Body of pancreas (tissue), 4 donors: ENCODE results near the gene BEND3. TPM values are rescaled to one million over a fixed set of nuclear protein-coding genes. Genes with fewer than 3 reads are reported as not detected.
"Not testable (repeated sequence)": the region's sequence is repeated elsewhere in the genome, so short reads cannot be mapped to it uniquely, and the experiment has no call there.

Source experiments
- ATAC-seq: fragments of 150-250 bp; one replicate; pipeline ENCODE4 v1.9.1; 2016
- DNase-seq, 4 donors: peaks; one replicate each; pipeline ENCODE4 v3.0.0-alpha.2; 2019
- H3K27ac ChIP-seq, 4 donors: fragments of 200-600 bp; sonication (generic); 1 replicate in 3 of 4; 2 replicates in 1 of 4; pipeline versions ENCODE4 v1.5.1 to v1.6.1; 2016 to 2019; ENCODE audit warnings: mild to moderate bottlenecking in 1 of 4, mixed read lengths in 1 of 4, moderate library complexity in 1 of 4
- H3K27me3 ChIP-seq, 2 donors: fragments of 200-600 bp; sonication (generic); one replicate each; pipeline ENCODE4 v1.6.0; 2016; ENCODE audit warnings: mild to moderate bottlenecking in 1 of 2
- H3K36me3 ChIP-seq, 2 donors: fragments of 200-600 bp; sonication (generic); replicated peaks in 1 of 2; 2 replicates each; pipeline ENCODE4 v1.5.1; 2016; ENCODE audit warnings: low read depth in 2 of 2; ENCODE audit not compliant: insufficient read depth in 1 of 2
- H3K4me1 ChIP-seq: fragments of 200-600 bp; sonication (generic); one replicate; pipeline ENCODE4 v1.6.0; 2016
- H3K4me3 ChIP-seq, 2 donors: fragments of 200-600 bp; sonication (generic); 1 replicate in 1 of 2; 2 replicates in 1 of 2; pipeline ENCODE4 v1.5.1; 2016 to 2019
- H3K9me3 ChIP-seq, 3 donors: fragments of 200-600 bp; sonication (generic); 1 replicate in 2 of 3; 2 replicates in 1 of 3; pipeline ENCODE4 v1.5.1; 2016
- POLR2A ChIP-seq, 3 donors: fragments of 450-650 bp; IDR thresholded peaks; one replicate each; pipeline ENCODE4 v1.6.1; 2016; ENCODE audit warnings: antibody characterized with exemption in 3 of 3, mild to moderate bottlenecking in 2 of 3
- WGBS, 2 donors: methylation state at CpG; one replicate each; pipeline ENCODE4 v1.1.5; 2017; 5-methylcytosine and 5-hydroxymethylcytosine counted together
- intact Hi-C: fragments of 100-400 bp; cut with DNase I; formaldehyde crosslinking; loops from one replicate; pipeline ENCODE4 v1.15.1; 2023
- total RNA-seq, 2 donors: library from RNA; depleted of rRNA; stranded (reverse); fragments of >200 nt; gene quantifications; one replicate each; pipeline ENCODE4 v1.1.0, GENCODE V29; 2016
- TF ChIP-seq, protein P1 (sequence below), 7 experiments: fragments of 450-650 bp in 4 of 7; fragments of 200-600 bp in 3 of 7; sonication (generic) in 3 of 7; IDR thresholded peaks; one replicate each; pipeline ENCODE4 v1.5.1; 2016 to 2019; ENCODE audit warnings: antibody characterized with exemption in 7 of 7

Gene BEND3
- total RNA-seq, 2 donors from 2014 or later, result 2.1 to 4.0 TPM

- no peaks in the 10 kb centered on the region for H3K36me3 ChIP-seq
- H3K27ac ChIP-seq, result no peak overlapping the region
- peaks cover 22% of the 10 kb centered on the region for H3K4me1 ChIP-seq
- intact Hi-C loops, result no loop called here
- H3K4me3 ChIP-seq, result no peak overlapping the region
- TF ChIP-seq, protein P1, sequence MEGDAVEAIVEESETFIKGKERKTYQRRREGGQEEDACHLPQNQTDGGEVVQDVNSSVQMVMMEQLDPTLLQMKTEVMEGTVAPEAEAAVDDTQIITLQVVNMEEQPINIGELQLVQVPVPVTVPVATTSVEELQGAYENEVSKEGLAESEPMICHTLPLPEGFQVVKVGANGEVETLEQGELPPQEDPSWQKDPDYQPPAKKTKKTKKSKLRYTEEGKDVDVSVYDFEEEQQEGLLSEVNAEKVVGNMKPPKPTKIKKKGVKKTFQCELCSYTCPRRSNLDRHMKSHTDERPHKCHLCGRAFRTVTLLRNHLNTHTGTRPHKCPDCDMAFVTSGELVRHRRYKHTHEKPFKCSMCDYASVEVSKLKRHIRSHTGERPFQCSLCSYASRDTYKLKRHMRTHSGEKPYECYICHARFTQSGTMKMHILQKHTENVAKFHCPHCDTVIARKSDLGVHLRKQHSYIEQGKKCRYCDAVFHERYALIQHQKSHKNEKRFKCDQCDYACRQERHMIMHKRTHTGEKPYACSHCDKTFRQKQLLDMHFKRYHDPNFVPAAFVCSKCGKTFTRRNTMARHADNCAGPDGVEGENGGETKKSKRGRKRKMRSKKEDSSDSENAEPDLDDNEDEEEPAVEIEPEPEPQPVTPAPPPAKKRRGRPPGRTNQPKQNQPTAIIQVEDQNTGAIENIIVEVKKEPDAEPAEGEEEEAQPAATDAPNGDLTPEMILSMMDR (IDR thresholded peaks at IDR 0.05), result no peak
- no peak for TF ChIP-seq POLR2A (IDR thresholded peaks at IDR 0.05)
- H3K9me3 ChIP-seq, result no peaks in the 10 kb centered on the region
- ATAC-seq (no peak), DNase-seq (no peak)
- H3K27me3 ChIP-seq, result no peaks in the 10 kb centered on the region
- 49% methylated on average over 5 of the region's 5 CpGs for WGBS, 2 donors
Observed at GRCh38 chr6:107030151-107030550, 85.2 kb downstream of the BEND3 start.

DNA sequence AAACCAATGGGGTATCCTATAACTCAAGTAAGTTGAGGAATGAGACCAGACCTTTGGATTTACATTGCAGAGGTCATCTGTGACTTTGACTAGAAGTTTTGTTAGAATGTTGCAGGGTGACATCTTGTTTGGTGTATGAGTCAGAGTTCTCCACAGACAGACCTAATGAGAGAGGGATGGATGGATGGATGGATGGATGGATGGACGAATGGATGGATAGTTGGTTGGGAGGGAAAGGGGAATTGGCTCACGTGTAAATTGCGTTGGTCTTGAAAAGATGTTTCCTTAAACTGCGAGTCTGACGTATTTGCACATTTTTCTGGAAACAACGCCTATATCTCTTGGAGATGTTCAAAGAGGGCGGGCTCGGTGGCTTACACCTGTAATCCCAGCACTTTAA lies 88.3 kb downstream of the BEND3 start:
- Histone ChIP-seq H3K4me1 (peaks cover 24% of the 10 kb centered on the region), H3K27ac (no peak overlapping the region), H3K27me3 (no peaks in the 10 kb centered on the region), H3K9me3 (no peaks in the 10 kb centered on the region), H3K36me3 (no peaks in the 10 kb centered on the region), H3K4me3 (no peak overlapping the region)
- DNase-seq (no peak), ATAC-seq (no peak)
- no peak for TF ChIP-seq POLR2A (IDR thresholded peaks at IDR 0.05)
- TF ChIP-seq, protein P1 (IDR thresholded peaks at IDR 0.05), result no peak
- intact Hi-C loops, result no loop called here
- WGBS, 2 donors, result 88 to 94% methylated on average over 8 of the region's 8 CpGs

DNA sequence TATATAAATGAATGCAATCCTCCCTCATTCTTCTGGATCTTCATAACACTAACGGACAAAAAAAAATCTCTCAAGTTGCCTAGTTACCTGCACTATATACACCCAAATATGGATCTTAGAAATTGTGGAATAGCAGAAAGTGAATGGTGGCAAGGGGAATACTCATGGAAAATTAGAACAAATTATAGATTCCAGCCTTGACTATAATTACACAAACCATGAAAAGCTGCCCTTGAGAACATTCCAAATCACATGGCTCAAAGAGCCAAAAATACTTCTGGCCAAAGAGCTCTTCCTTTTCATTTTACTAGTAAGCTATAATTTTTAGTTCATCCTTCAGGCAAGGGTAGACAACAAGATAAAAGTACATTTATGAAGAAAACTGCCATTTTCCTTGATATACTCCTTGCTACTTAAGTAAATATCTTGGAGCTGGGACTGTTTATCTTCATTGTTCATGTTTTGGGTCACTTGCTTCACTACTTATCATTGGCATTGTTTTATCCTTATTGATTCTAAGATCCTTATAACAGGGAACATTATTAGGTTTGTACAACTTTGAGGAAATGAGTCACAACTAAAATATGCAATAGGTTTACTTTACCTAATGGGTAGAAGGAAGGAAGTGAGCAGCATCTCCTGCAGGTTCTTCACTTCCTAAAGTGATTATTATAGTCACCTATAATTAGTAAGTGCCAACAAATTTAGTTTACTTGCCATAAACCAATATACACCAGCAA lies 93.7 kb downstream of the BEND3 start:
- Histone ChIP-seq H3K4me1 (peaks cover 23% of the 10 kb centered on the region), H3K9me3 (no peaks in the 10 kb centered on the region), H3K36me3 (no peaks in the 10 kb centered on the region), H3K4me3 (no peak overlapping the region), H3K27ac (peak overlapping the region in 3 of 4 donors; percentile 1 to 43 (median 27)), H3K27me3 (no peaks in the 10 kb centered on the region)
- intact Hi-C loops, result no loop called here
- WGBS, 2 donors, result 60% methylated on average over 1 of the region's 1 CpG
- ATAC-seq (peak; percentile 38), DNase-seq (no peak)
- no peak for TF ChIP-seq POLR2A (IDR thresholded peaks at IDR 0.05)
- TF ChIP-seq, protein P1 (IDR thresholded peaks at IDR 0.05), result no peak

GRCh38 chr6:107020239-107020638 lies 95.1 kb downstream of the BEND3 start:
- peak in 1 of 4 donors; percentile 32 for DNase-seq
- Histone ChIP-seq H3K27me3 (no peaks in the 10 kb centered on the region), H3K27ac (no peak overlapping the region), H3K36me3 (no peaks in the 10 kb centered on the region), H3K4me1 (peaks cover 23% of the 10 kb centered on the region), H3K4me3 (no peak overlapping the region), H3K9me3 (no peaks in the 10 kb centered on the region)
- peak; percentile 52 for ATAC-seq
- intact Hi-C loops, result no loop called here
- WGBS, 2 donors, result 32 to 34% methylated on average over 4 of the region's 4 CpGs
- TF ChIP-seq POLR2A (IDR thresholded peaks at IDR 0.05), result no peak

DNA sequence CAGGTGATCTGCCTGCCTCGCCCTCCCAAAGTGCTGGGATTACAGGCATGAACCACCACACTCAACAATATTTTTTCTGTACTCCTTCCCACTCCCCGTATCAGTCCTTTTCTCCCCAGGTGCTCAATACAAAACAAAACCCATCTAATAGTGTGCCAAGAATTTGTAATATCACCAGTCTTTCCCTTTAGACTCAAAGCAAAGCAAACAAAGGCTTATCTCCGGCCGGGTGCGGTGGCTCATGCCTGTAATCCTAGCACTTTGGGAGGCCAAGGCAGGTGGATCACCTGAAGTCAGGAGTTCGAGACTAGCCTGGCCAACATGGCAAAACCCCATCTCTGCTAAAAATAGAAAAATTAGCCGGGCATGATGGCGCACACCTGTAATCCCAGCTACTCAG lies 95.7 kb downstream of the BEND3 start:
- H3K9me3 ChIP-seq, H3K27ac ChIP-seq, intact Hi-C loops, H3K27me3 ChIP-seq, H3K4me3 ChIP-seq, H3K36me3 ChIP-seq: not testable (repeated sequence)
- DNase-seq (peak in 3 of 4 donors; percentile 32 to 51 (median 37)), ATAC-seq (peak; percentile 53)
- H3K4me1 ChIP-seq, result peaks cover 23% of the 10 kb centered on the region
- 28 to 55% methylated on average over 4 to 8 of the region's 8 CpGs for WGBS, 2 donors

DNA sequence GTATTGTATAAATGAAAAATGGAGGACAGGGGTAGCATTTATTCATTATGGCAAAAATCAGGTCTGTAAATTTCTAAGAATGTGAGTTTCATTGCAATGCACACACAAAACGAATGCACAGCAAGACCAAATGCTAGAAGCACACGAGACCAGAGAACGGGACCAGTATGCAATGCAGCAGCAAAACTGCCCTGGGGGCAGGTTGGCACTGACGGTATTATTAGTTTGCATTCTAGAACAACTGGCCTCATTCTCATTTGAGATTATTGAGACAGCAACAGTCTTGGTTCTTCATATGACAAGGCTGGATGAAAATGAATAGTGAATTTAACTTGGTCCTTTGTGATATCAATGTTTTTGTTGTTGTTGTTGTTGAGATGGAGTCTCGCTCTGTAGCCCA lies 96.3 kb downstream of the BEND3 start:
- no peak for DNase-seq
- Histone ChIP-seq H3K4me1 (peaks cover 23% of the 10 kb centered on the region), H3K36me3 (no peaks in the 10 kb centered on the region), H3K27me3 (no peaks in the 10 kb centered on the region), H3K27ac (no peak overlapping the region), H3K9me3 (no peaks in the 10 kb centered on the region), H3K4me3 (no peak overlapping the region)
- 91 to 96% methylated on average over 5 of the region's 5 CpGs for WGBS, 2 donors
- intact Hi-C loops, result no loop called here
- no peak for ATAC-seq
- no peak for TF ChIP-seq POLR2A (IDR thresholded peaks at IDR 0.05)
- TF ChIP-seq, protein P1 (IDR thresholded peaks at IDR 0.05), result no peak
